HTR-8/SVneo (cell line): ENCODE data around the gene SLC30A7.
A peak's percentile ranks its signal among the peaks of the same experiment; 100 is the strongest.

Experiments used
- DNase-seq: peaks from one replicate; pipeline ENCODE4 v3.0.0; 2011; ENCODE audit warnings: low spot score, mixed read lengths; ENCODE audit not compliant: insufficient read length
- FAIRE-seq: peaks from 2 replicates; lab custom pipeline; 2011; peaks lifted over from hg19 to GRCh38; lab: Jason Lieb, UNC

The SLC30A7 gene

DNA sequence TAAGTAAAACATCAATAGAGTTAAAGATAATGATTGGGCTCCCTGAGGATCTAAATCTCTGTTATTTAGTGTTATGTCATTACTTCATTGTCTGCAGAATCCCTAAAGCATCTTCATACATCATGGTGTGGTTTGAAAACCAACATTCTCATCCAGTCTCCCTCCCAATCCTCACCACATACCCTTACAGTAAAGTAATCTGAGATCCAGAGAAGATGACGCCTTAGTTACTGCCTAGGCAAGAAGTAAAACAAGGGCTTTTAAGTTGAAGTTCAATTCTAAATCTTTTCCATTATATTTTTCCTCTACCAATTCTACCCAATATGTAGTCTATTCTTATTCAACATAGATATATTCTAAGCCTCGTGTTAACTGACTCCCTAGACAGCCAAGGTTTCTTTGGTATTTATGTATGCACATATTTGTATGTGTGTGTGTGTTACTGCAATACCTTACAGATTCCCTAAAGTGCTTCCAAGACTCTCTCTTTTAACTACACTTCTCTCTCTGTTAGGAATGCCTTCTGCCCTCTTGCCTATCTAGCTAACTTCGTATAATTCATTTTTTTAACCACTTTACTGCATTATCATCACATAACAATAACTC is 112.4 kb downstream of the SLC30A7 start:
- FAIRE-seq: no peak

DNA sequence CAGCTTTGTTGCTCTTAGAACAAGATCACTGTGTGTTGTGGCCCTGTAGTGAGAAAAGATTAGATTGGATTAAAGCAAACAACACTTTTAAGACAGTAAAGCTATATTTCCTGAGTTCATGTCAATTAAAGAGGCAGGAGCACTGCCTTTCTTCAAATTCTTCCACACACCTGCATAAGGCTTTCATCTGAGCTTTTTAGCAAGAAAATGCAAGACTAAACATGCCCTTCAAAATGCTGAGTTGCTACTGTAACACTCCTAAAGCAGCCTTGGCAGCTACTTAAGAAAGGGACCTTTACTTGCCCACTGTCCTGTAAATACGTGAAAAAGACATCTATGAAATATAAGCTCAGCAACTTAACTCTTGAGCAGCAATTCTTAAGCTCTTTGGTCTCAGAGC is 117.9 kb downstream of the SLC30A7 start:
- DNase-seq (no peak), FAIRE-seq (no peak)

More for the DNA sequence above, 112.4 kb downstream of the SLC30A7 start:
- no peak for DNase-seq

DNA sequence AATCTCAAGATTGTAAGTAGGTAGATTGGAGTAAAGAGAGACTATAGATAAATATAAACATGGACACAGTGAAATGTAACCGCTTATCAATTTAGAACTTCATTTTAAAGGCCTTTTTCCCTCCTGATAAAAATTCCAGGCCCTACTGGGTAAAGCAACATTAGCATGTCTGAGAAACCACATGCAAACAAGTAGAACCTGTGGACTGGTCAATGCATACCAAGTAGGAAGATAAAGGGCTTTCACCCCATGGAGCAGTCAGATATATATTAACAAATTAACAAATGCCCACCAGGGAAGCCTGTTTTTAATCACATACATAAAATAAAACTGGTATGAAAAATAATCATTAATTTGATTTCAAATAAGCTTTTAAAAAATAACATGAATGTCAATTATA is 121.6 kb downstream of the SLC30A7 start:
- DNase-seq (no peak), FAIRE-seq (no peak)

DNA sequence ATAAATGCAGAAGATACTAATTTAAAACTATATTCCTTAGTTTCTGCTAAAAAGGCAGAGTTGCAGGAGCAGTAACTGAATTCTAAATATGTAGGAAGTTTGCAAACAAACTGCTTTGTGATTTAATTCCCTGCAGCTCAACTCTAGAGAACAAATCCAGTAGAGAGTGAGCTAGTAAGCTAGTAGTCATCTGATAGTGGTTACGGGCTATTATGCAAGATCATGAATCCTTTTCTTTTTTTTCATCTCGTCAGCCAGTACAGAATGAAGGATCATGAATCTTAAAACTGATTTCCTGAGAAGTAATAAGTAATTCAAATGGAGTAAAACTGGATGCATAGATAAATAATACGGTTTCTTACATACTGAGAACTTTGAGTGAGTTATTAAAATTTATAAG is 126.4 kb downstream of the SLC30A7 start:
- DNase-seq (no peak), FAIRE-seq (no peak)

DNA sequence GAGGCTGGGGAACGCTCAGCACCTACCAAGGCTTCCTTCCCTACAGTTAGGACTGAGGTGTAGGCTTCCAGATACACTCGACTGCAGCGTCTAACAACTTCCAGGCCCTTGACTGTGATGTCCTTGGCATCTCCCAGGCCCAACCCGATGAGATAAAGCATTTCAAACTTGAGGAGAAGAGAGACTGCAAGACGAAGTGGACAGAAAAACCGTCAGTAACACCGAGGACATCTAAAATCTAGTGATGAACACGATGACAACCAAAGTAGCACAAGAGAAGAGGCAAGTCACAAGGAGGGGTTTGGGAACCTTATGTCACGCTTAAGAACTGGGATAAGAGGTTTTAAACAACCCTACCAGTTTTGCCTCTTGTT is 129.4 kb downstream of the SLC30A7 start:
- no peak for FAIRE-seq
- DNase-seq: peak; percentile 5

DNA sequence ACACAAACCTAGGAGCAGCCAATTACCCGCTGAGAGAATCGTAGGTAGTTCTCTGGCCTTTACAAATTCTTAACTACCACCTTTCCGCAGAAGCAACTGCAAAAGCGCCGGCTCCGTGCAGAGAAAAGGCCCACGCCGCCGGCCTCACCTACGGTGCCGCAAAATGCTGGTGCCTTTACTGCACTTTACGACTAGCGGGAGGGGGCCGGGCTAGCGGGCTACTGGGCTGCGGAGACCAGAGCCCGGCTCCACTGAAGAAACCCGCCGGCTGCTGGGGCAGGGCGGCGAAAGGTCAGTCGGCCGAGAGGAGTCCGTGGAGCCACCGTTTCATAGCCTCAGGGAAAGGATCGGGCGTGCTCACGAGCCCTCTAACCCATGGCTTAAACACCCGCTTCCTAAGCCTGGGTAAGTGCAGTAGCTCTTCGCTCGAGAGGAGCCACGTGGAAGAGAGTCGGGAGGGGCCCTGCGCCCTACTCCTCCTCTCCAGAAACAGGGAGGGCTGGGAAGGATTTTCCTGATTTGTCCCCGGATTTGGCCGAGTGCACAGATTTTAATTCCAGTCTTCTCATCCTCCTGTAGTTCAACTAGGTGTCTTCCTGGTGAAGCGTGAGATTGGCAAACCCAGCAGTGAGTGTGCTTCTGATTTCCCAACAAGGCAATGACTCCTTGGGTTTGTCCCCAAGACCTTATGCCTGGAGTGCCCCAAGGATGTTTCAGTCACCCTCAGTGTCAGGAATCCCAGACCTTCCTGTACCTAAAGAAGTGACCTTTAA is 130.0 kb downstream of the SLC30A7 start, which contains the start of gene DPH5:
Gene DPH5, minus strand, starts transcription at position 128 of the 773 bp plus-strand sequence. CDS start 341 bp downstream, outside the sequence.
- peak; percentile 54 for DNase-seq
- no peak for FAIRE-seq

DNA sequence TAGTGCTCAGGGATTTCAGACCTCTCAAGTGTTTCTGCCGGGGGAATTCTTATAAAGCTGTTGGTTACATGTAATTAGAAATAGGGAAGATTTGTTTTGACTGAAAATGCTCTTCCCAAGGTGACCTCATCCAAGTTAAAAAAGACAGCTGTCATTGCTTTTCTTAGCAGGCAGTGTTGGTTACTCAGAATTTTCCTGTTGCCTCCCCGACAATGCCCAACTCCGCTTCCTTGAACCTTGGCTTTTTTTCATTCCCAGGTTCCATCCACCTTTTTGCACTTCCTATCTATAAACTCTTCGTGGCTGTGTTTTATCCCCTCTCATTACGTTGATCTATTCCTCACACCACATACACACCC is 130.5 kb downstream of the SLC30A7 start:
- no peak for FAIRE-seq
- no peak for DNase-seq

DNA sequence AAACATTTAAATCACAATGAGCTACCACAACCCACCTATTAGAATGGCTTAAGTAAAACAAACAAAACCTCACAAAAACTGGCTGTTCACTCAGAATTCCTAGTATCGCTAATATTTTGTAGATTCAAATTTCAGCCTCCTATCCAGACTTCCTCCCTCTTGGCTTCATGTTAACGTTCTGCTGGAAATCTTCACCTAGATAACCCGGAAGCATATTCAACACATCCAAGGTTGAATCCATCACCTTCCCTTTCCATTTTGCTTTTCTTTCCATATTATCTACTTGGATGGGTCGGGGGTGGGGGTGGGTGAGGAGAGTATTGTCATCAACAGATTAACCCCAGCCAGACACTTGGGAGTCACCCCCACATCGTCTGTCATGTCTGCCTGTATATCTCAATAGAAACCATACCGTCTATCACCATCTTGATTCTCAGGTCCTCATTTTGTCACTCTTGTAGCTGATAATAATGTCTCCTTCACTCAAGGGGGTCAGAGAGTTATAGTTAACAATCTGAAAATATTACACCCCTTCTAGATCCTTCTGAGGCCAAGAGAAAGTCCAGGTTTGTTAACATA is 131.4 kb downstream of the SLC30A7 start:
- DNase-seq (no peak), FAIRE-seq (no peak)

DNA sequence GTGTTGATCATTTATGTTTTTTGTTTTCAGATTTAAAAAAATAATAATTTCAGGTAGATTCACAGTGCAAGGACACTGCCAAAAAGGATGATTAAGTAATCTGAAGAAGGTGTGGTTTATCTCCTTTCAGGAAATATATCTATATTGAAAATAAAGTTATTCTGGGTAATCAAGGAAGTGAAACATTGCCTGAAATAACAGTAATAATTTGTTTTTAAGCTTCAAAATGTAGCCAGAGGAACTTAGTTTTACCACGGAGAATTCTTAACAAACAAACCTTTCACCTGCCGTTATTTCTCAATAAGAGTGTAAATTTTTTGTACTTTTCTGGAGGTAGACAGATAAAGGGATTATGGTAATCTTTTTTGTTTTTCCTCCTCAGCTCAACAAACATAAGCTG is 132.6 kb downstream of the SLC30A7 start:
- FAIRE-seq: no peak
- DNase-seq: no peak

DNA sequence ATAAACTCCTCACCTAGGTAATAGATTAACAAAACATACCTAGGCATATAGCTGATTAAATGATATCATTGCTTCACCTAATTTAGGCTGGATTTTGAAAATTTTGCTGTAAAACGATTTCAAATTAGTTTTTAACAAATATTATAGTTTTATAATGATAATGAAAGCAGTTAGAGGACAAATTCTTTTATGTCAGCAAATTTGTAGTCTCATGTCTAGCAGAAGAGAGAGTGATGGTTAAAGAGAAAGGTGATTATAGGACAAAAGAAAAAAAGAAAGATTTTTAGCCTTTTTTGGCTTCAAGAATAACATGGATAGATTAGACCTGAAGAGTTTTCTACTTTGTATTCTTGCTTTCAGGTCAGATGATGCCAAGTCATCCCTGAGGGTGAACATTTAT is 133.3 kb downstream of the SLC30A7 start:
- no peak for DNase-seq
- no peak for FAIRE-seq

DNA sequence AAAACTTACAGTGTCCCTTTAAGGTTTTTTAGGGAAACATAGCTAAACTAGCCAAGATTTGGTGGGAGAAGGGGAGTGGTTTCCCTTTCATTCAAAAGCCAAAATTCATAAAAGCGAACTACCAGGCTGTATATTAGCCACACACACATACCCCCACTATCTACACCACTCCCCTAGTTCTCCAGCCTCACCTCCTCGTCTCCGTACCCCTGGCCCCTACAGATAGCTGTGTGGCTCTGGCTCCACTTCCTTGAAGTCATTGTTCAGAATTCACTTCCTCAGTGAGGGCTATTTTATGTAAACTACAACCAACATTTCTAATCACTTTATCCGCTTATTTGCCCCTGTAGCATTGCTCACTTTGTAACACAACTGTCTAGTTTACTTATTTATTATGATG is 135.0 kb downstream of the SLC30A7 start:
- DNase-seq (no peak), FAIRE-seq (no peak)
